Hepatocyte (in vitro differentiated cells): Measurements from ENCODE around the gene CTNNB1. TPM values are rescaled to one million over a fixed set of nuclear protein-coding genes. Genes with fewer than 3 reads are reported as not detected.
A peak's percentile ranks its signal among the peaks of the same experiment; 100 is the strongest.

ENCODE experiments used
- DNase-seq: peaks from one replicate; pipeline ENCODE4 v3.0.0-alpha.2; 2016; ENCODE audit warnings: low spot score
- H2AFZ ChIP-seq: fragments of 200-600 bp; sonication (generic); 2 replicates; pipeline ENCODE4 v1.6.0; 2016; ENCODE audit warnings: antibody characterized with exemption, mild to moderate bottlenecking
- H3K27ac ChIP-seq: fragments of 200-600 bp; sonication (generic); 2 replicates; pipeline ENCODE4 v1.5.1; 2016; ENCODE audit warnings: mild to moderate bottlenecking
- H3K27me3 ChIP-seq: fragments of 200-600 bp; sonication (generic); 2 replicates; pipeline ENCODE4 v1.6.1; 2016
- H3K36me3 ChIP-seq: fragments of 200-600 bp; sonication (generic); replicated peaks from 2 replicates; pipeline ENCODE4 v1.5.1; 2016; ENCODE audit warnings: low read depth; ENCODE audit not compliant: insufficient read depth
- H3K4me1 ChIP-seq: fragments of 200-600 bp; sonication (generic); 2 replicates; pipeline ENCODE4 v1.5.1; 2016; ENCODE audit warnings: mild to moderate bottlenecking, moderate library complexity; ENCODE audit not compliant: insufficient read depth
- H3K4me2 ChIP-seq: fragments of 200-600 bp; sonication (generic); 2 replicates; pipeline ENCODE4 v1.6.0; 2016
- H3K4me3 ChIP-seq: fragments of 200-600 bp; sonication (generic); 2 replicates; pipeline ENCODE4 v1.5.1; 2016; ENCODE audit warnings: mild to moderate bottlenecking
- H3K79me2 ChIP-seq: fragments of 200-600 bp; sonication (generic); 2 replicates; pipeline ENCODE4 v1.6.0; 2017; ENCODE audit warnings: mild to moderate bottlenecking
- H3K9me2 ChIP-seq: fragments of 200-600 bp; sonication (generic); replicated peaks from 2 replicates; pipeline ENCODE4 v1.6.0; 2017; ENCODE audit warnings: mild to moderate bottlenecking; ENCODE audit not compliant: insufficient read depth
- H3K9me3 ChIP-seq: fragments of 200-600 bp; sonication (generic); 2 replicates; pipeline ENCODE4 v1.5.1; 2016; ENCODE audit warnings: low read depth, mild to moderate bottlenecking
- H4K20me1 ChIP-seq: fragments of 200-600 bp; sonication (generic); 2 replicates; pipeline ENCODE4 v1.6.0; 2016; ENCODE audit warnings: mild to moderate bottlenecking; ENCODE audit not compliant: insufficient read depth, poor library complexity, severe bottlenecking
- EZH2 ChIP-seq: fragments of 200-600 bp; sonication (generic); IDR thresholded peaks from 2 replicates; pipeline ENCODE4 v1.6.1; 2016; ENCODE audit warnings: antibody characterized with exemption, mild to moderate bottlenecking, borderline replicate concordance
- EZH2phosphoT487 ChIP-seq: fragments of 200-600 bp; sonication (generic); IDR thresholded peaks from one replicate; pipeline ENCODE4 v1.6.1; 2018; ENCODE audit warnings: antibody characterized with exemption, mild to moderate bottlenecking, low read depth, moderate library complexity; ENCODE audit not compliant: unreplicated experiment, severe bottlenecking
- WGBS: methylation state at CpG from one replicate; pipeline ENCODE4 v1.1.6; 2016; ENCODE audit warnings: low lambda C conversion rate; ENCODE audit errors: missing lambda C conversion rate; 5-methylcytosine and 5-hydroxymethylcytosine counted together
- polyA plus RNA-seq: library from polyadenylated mRNA; unstranded; fragments of >200 nt; fragmentation: Nextera tagmentation; extraction: Ambion mirVana; gene quantifications from 2 replicates; pipeline ENCODE4 v1.2.1, GENCODE V29; 2016
- total RNA-seq: library from RNA; depleted of rRNA; stranded (reverse); fragments of >200 nt; gene quantifications from 2 replicates; pipeline ENCODE4 v1.2.3, GENCODE V29; 2014
- TF ChIP-seq, protein P1 (sequence below): fragments of 200-600 bp; sonication (generic); IDR thresholded peaks from 2 replicates; pipeline ENCODE4 v1.5.1; 2016; ENCODE audit warnings: antibody characterized with exemption, mild to moderate bottlenecking; ENCODE audit not compliant: poor library complexity

CTNNB1 gene
- total and polyA plus RNA-seq, 2 experiments from 2014 or later = 137 to 663 TPM

DNA sequence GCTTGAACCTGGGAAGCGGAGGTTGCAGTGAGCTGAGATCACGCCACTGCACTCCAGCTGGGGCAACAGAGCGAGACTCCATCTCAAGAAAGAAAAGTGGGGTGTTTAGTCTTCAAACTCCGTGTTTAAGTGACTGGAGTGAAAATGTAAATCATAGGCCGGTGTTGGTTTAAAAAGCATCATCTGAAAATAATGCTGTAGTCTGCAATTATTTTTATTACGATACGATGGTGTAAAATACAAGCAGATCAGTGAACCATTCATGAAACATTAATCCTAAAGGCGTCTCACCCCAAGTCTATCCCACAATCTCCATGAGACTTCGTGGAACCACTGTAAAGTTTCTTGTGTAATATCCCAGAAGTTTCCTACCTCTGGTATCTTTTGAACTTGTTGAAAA, 6.3 kb downstream of the CTNNB1 start:
- no peaks in the 10 kb centered on the region for H3K36me3 ChIP-seq
- H3K9me3 ChIP-seq = no peaks in the 10 kb centered on the region
- H3K9me2 ChIP-seq = no peaks in the 10 kb centered on the region
- H3K27me3 ChIP-seq = no peaks in the 10 kb centered on the region
- H2AFZ ChIP-seq = no peak overlapping the region
- H3K4me1 ChIP-seq = peaks cover 43% of the 10 kb centered on the region
- 82% methylated on average over 9 of the region's 9 CpGs for WGBS
- peaks cover 100% of the 10 kb centered on the region for H3K79me2 ChIP-seq
- H3K4me3 ChIP-seq = no peak overlapping the region
- no peak for TF ChIP-seq EZH2
- TF ChIP-seq EZH2phosphoT487 = no peak
- TF ChIP-seq, protein P1, sequence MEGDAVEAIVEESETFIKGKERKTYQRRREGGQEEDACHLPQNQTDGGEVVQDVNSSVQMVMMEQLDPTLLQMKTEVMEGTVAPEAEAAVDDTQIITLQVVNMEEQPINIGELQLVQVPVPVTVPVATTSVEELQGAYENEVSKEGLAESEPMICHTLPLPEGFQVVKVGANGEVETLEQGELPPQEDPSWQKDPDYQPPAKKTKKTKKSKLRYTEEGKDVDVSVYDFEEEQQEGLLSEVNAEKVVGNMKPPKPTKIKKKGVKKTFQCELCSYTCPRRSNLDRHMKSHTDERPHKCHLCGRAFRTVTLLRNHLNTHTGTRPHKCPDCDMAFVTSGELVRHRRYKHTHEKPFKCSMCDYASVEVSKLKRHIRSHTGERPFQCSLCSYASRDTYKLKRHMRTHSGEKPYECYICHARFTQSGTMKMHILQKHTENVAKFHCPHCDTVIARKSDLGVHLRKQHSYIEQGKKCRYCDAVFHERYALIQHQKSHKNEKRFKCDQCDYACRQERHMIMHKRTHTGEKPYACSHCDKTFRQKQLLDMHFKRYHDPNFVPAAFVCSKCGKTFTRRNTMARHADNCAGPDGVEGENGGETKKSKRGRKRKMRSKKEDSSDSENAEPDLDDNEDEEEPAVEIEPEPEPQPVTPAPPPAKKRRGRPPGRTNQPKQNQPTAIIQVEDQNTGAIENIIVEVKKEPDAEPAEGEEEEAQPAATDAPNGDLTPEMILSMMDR = no peak
- H3K27ac ChIP-seq = no peak overlapping the region
- peak overlapping the region; percentile 88 for H3K4me2 ChIP-seq
- H4K20me1 ChIP-seq = peaks cover 100% of the 10 kb centered on the region
- DNase-seq = no peak

DNA sequence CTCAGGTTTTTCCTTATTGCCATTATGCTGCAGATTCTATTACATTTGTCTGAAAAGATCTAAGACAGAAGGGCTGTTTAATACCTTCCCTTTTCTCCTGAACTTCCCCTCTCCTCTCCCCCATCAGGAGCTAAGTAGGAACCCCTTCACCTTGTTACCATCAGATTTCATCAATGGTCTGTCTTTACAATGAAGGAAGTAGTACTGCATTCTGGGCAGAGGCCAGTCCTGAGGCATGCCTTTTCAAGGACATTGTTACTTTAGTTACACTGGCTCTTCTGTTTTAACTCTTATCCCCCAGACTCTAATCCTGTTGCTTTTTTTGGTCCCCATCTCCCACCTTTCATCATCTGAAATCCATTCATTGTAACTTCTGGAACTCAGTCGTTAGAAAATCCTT, 8.1 kb downstream of the CTNNB1 start:
- H3K9me3 ChIP-seq = no peaks in the 10 kb centered on the region
- no peaks in the 10 kb centered on the region for H3K9me2 ChIP-seq
- WGBS = 43% methylated on average over 1 of the region's 1 CpG
- no peak overlapping the region for H3K4me3 ChIP-seq
- peaks cover 43% of the 10 kb centered on the region for H3K4me1 ChIP-seq
- peaks cover 100% of the 10 kb centered on the region for H3K79me2 ChIP-seq
- H4K20me1 ChIP-seq = peaks cover 100% of the 10 kb centered on the region
- no peaks in the 10 kb centered on the region for H3K27me3 ChIP-seq
- H3K36me3 ChIP-seq = no peaks in the 10 kb centered on the region
- H3K27ac ChIP-seq = no peak overlapping the region
- TF ChIP-seq EZH2phosphoT487 (no peak), EZH2 (no peak)
- TF ChIP-seq, protein P1 = no peak
- no peak overlapping the region for H2AFZ ChIP-seq
- peak overlapping the region; percentile 88 for H3K4me2 ChIP-seq
- DNase-seq = no peak

DNA sequence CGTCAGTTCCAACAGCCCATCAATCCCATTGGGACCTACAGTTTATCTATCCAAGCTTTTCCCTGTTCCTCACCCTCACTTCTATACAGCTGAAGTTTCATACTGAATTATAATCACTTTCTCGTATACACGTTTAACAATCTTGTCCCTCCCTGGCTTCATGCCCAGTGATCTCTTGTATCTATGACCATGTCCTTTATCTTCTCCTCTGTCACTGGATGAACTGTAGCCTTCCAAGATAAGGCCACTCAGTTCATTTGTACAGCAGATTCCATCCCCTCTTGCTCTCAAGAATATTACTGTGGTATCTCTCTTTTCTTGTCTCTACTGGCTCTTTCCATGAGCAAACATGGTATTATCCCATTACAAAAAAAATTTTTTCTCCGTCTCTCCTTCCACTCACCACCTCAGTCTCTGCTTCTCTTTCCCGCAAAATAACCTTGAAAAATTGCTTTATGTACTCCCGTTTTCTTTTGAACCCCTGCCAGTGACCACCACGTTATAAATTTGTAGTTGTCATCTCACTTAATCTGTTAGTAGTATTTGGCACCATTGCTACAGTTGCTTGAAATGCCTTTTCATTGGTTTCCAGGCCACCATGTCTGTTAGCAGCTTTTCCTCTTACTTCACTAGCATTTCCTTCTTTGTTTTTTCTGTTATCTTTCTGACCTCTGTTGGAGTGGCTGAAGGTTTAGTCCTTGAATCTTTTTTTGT, 9.4 kb downstream of the CTNNB1 start:
- no peaks in the 10 kb centered on the region for H3K9me3 ChIP-seq
- no peak overlapping the region for H3K27ac ChIP-seq
- H3K9me2 ChIP-seq = no peaks in the 10 kb centered on the region
- H3K4me2 ChIP-seq = peak overlapping the region; percentile 14
- H4K20me1 ChIP-seq = peaks cover 100% of the 10 kb centered on the region
- H3K4me3 ChIP-seq = no peak overlapping the region
- TF ChIP-seq, protein P1 = no peak
- TF ChIP-seq EZH2phosphoT487 (no peak), EZH2 (no peak)
- H3K4me1 ChIP-seq = peaks cover 37% of the 10 kb centered on the region
- DNase-seq = no peak
- no peaks in the 10 kb centered on the region for H3K27me3 ChIP-seq
- H3K79me2 ChIP-seq = peaks cover 100% of the 10 kb centered on the region
- WGBS = 80% methylated on average over 7 of the region's 7 CpGs
- no peak overlapping the region for H2AFZ ChIP-seq
- H3K36me3 ChIP-seq = no peaks in the 10 kb centered on the region
